H9 (cell line): ENCODE results near the gene ZNF205. TPM values are rescaled to one million over a fixed set of nuclear protein-coding genes. Genes with fewer than 3 reads are reported as not detected.
"Not testable (repeated sequence)": the region's sequence is repeated elsewhere in the genome, so short reads cannot be mapped to it uniquely, and the experiment has no call there.

Experiments
- DNase-seq: peaks from one replicate; pipeline ENCODE4 v3.0.0-alpha.2; 2017
- H2AFZ ChIP-seq: one replicate; pipeline ENCODE4 v1.6.1; 2013; ENCODE audit warnings: mild to moderate bottlenecking, low read length, control low read depth, moderate library complexity
- H2AK5ac ChIP-seq: 2 replicates; pipeline ENCODE4 v1.6.1; 2013; ENCODE audit warnings: low read length, control low read depth, mixed read lengths; ENCODE audit not compliant: insufficient read length
- H2BK120ac ChIP-seq: one replicate; pipeline ENCODE4 v1.6.1; 2013; ENCODE audit warnings: low read depth, mild to moderate bottlenecking, low read length, control low read depth, inconsistent platforms; ENCODE audit not compliant: poor library complexity, severe bottlenecking
- H2BK12ac ChIP-seq: 2 replicates; pipeline ENCODE4 v1.6.1; 2013; ENCODE audit warnings: low read length, control low read depth, mixed read lengths, low read depth; ENCODE audit not compliant: insufficient read length
- H2BK15ac ChIP-seq: 2 replicates; pipeline ENCODE4 v1.6.1; 2013; ENCODE audit warnings: low read depth, low read length, control low read depth
- H2BK20ac ChIP-seq: one replicate; pipeline ENCODE4 v1.6.1; 2013; ENCODE audit warnings: low read depth, mild to moderate bottlenecking, low read length, control low read depth, inconsistent platforms; ENCODE audit not compliant: poor library complexity, severe bottlenecking
- H2BK5ac ChIP-seq: 2 replicates; pipeline ENCODE4 v1.6.1; 2013; ENCODE audit warnings: low read length, control low read depth, mixed read lengths; ENCODE audit not compliant: insufficient read length
- H3K14ac ChIP-seq: 2 replicates; pipeline ENCODE4 v1.6.1; 2013; ENCODE audit warnings: low read length, control low read depth; ENCODE audit not compliant: insufficient read depth
- H3K18ac ChIP-seq: 2 replicates; pipeline ENCODE4 v1.6.1; 2013; ENCODE audit warnings: low read depth, mild to moderate bottlenecking, mixed read lengths, low read length, control low read depth; ENCODE audit not compliant: insufficient read length
- H3K23ac ChIP-seq: 2 replicates; pipeline ENCODE4 v1.6.1; 2013; ENCODE audit warnings: low read length, control low read depth, mixed read lengths, low read depth; ENCODE audit not compliant: insufficient read length
- H3K23me2 ChIP-seq: 2 replicates; pipeline ENCODE4 v1.6.1; 2013; ENCODE audit warnings: low read depth, mild to moderate bottlenecking, mixed read lengths, low read length, control low read depth; ENCODE audit not compliant: insufficient read length, poor library complexity, severe bottlenecking
- H3K27ac ChIP-seq: 2 replicates; pipeline ENCODE4 v1.5.1; 2013; ENCODE audit warnings: low read length, control low read depth, mixed read lengths, low read depth; ENCODE audit not compliant: insufficient read length
- H3K27me3 ChIP-seq: 2 replicates; pipeline ENCODE4 v1.6.1; 2013; ENCODE audit warnings: low read length, control low read depth, inconsistent platforms; ENCODE audit not compliant: insufficient read depth
- H3K4ac ChIP-seq: 2 replicates; pipeline ENCODE4 v1.6.1; 2013; ENCODE audit warnings: low read depth, mild to moderate bottlenecking, control low read depth, inconsistent platforms, low read length, moderate library complexity
- H3K4me1 ChIP-seq: 2 replicates; pipeline ENCODE4 v1.6.1; 2013; ENCODE audit warnings: low read length, control low read depth, inconsistent platforms; ENCODE audit not compliant: insufficient read depth
- H3K4me2 ChIP-seq: 2 replicates; pipeline ENCODE4 v1.6.1; 2013; ENCODE audit warnings: low read length, control low read depth, mixed read lengths; ENCODE audit not compliant: insufficient read length, insufficient read depth
- H3K56ac ChIP-seq: 2 replicates; pipeline ENCODE4 v1.6.1; 2013; ENCODE audit warnings: low read depth, mild to moderate bottlenecking, mixed read lengths, low read length, control low read depth; ENCODE audit not compliant: insufficient read length
- H3K79me1 ChIP-seq: 2 replicates; pipeline ENCODE4 v1.6.1; 2013; ENCODE audit warnings: low read depth, mild to moderate bottlenecking, moderate library complexity, low read length, control low read depth, inconsistent platforms; ENCODE audit not compliant: insufficient read depth, poor library complexity, severe bottlenecking
- H3K79me2 ChIP-seq: 2 replicates; pipeline ENCODE4 v1.6.1; 2013; ENCODE audit warnings: low read length, control low read depth, inconsistent platforms; ENCODE audit not compliant: insufficient read depth
- H3K9ac ChIP-seq: 2 replicates; pipeline ENCODE4 v1.6.1; 2013; ENCODE audit warnings: low read length, control low read depth, mixed read lengths; ENCODE audit not compliant: insufficient read length; ENCODE audit errors: extremely low read depth
- H3K9me3 ChIP-seq: one replicate; pipeline ENCODE4 v1.6.1; 2013; ENCODE audit warnings: low read depth, low read length, inconsistent platforms; ENCODE audit not compliant: control insufficient read depth
- H3T11ph ChIP-seq: one replicate; pipeline ENCODE4 v1.6.1; 2013; ENCODE audit warnings: mild to moderate bottlenecking, low read length, control low read depth, inconsistent platforms
- H4K20me1 ChIP-seq: one replicate; pipeline ENCODE4 v1.6.1; 2013; ENCODE audit not compliant: control insufficient read depth, insufficient read length, insufficient read depth
- H4K5ac ChIP-seq: 2 replicates; pipeline ENCODE4 v1.6.1; 2013; ENCODE audit warnings: low read depth, mild to moderate bottlenecking, mixed read lengths, low read length, control low read depth; ENCODE audit not compliant: insufficient read length
- H4K8ac ChIP-seq: replicated peaks from 2 replicates; pipeline ENCODE4 v1.6.1; 2013; ENCODE audit warnings: low read length, control low read depth, mixed read lengths, low read depth; ENCODE audit not compliant: insufficient read length
- H4K91ac ChIP-seq: 2 replicates; pipeline ENCODE4 v1.6.1; 2013; ENCODE audit warnings: low read depth, mild to moderate bottlenecking, moderate library complexity, mixed read lengths, low read length, control low read depth; ENCODE audit not compliant: insufficient read length
- H3K27ac Mint-ChIP-seq, 3 experiments: 2 replicates in 2 of 3; 3 replicates in 1 of 3; pipeline ENCODE4 v1.8.0; 2020 to 2021; ENCODE audit warnings: mixed read lengths in 3 of 3, mild to moderate bottlenecking in 1 of 3, moderate library complexity in 1 of 3
- H3K27me3 Mint-ChIP-seq: 2 replicates; pipeline ENCODE4 v1.8.0; 2021; ENCODE audit warnings: low read depth, mild to moderate bottlenecking, moderate library complexity, mixed read lengths
- H3K36me3 Mint-ChIP-seq, 3 experiments: 2 replicates in 2 of 3; 3 replicates in 1 of 3; pipeline ENCODE4 v1.8.0; 2020 to 2021; ENCODE audit warnings: low read depth in 3 of 3, mixed read lengths in 3 of 3; ENCODE audit not compliant: insufficient read depth in 1 of 3
- H3K4me1 Mint-ChIP-seq, 2 experiments: 2 replicates each; pipeline ENCODE4 v1.8.0; 2020; ENCODE audit warnings: mixed read lengths in 2 of 2
- H3K4me3 Mint-ChIP-seq, 2 experiments: 2 replicates in 1 of 2; 3 replicates in 1 of 2; pipeline ENCODE4 v1.8.0; 2020 to 2021; ENCODE audit warnings: mild to moderate bottlenecking in 2 of 2, mixed read lengths in 2 of 2, moderate library complexity in 1 of 2
- H3K9me3 Mint-ChIP-seq, 2 experiments: 2 replicates in 1 of 2; 3 replicates in 1 of 2; pipeline ENCODE4 v1.8.0; 2020; ENCODE audit warnings: mild to moderate bottlenecking in 2 of 2, mixed read lengths in 2 of 2, moderate library complexity in 1 of 2
- CTCF ChIP-seq: fragments of 200-600 bp; sonication (generic); conservative IDR thresholded peaks from 3 replicates; pipeline ENCODE4 v1.8.0; 2021; ENCODE audit warnings: antibody characterized with exemption, mild to moderate bottlenecking
- WGBS: extraction: QIAGEN DNeasy Blood & Tissue Kit; methylation state at CpG from one replicate; pipeline ENCODE4 v1.1.7; 2013; ENCODE audit warnings: missing lambda C conversion rate, low lambda C conversion rate, mixed read lengths; ENCODE audit not compliant: insufficient read length; ENCODE audit errors: extremely low coverage; 5-methylcytosine and 5-hydroxymethylcytosine counted together
- total RNA-seq: library from RNA; stranded (reverse); gene quantifications from 2 replicates; pipeline ENCODE4 v1.2.1, GENCODE V29; 2021

Gene ZNF205
- total RNA-seq, 1 experiment from 2014 or later = 16.8 TPM

GRCh38 chr16:3080024-3080423 lies 32.4 kb upstream of the ZNF205 start:
- Mint-ChIP-seq H3K9me3 (no peaks in the 10 kb centered on the region), H3K27ac (no peak overlapping the region), H3K27me3 (peaks cover 4% of the 10 kb centered on the region), H3K4me1 (peaks cover 13 to 15% of the 10 kb centered on the region in 2 experiments), H3K4me3 (no peak overlapping the region), H3K36me3 (peaks cover 0 to 24% (median 3%) of the 10 kb centered on the region in 3 experiments; a peak in 3 of 7 replicates)
- Histone ChIP-seq H2BK15ac (no peak overlapping the region), H2BK120ac (no peak overlapping the region), H3K27ac (no peak overlapping the region), H4K20me1 (no peaks in the 10 kb centered on the region), H2AFZ (no peak overlapping the region), H3K18ac (no peak overlapping the region), H4K8ac (no peak overlapping the region), H2BK12ac (no peak overlapping the region), H3K9me3 (no peaks in the 10 kb centered on the region), H4K5ac (no peak overlapping the region), H3T11ph (no peak overlapping the region), H3K56ac (no peak overlapping the region), H2BK20ac (no peak overlapping the region), H3K4ac (no peak overlapping the region), H3K79me2 (no peaks in the 10 kb centered on the region), H3K9ac (no peak overlapping the region), H3K79me1 (no peaks in the 10 kb centered on the region), H3K4me2 (no peak overlapping the region), H2AK5ac (no peak overlapping the region), H3K14ac (no peak overlapping the region), H3K23me2 (no peaks in the 10 kb centered on the region), H3K23ac (no peak overlapping the region), H3K27me3 (no peaks in the 10 kb centered on the region), H2BK5ac (no peak overlapping the region), H4K91ac (no peak overlapping the region), H3K4me1 (no peaks in the 10 kb centered on the region)
- WGBS = no CpG with 5 or more reads among the region's 17 CpGs
- TF ChIP-seq CTCF = no peak
- no peak for DNase-seq

- H3K4me1 ChIP-seq, H3K27ac Mint-ChIP-seq, H3K9ac ChIP-seq, H3K9me3 Mint-ChIP-seq, H4K91ac ChIP-seq, H2AK5ac ChIP-seq, H4K8ac ChIP-seq, H2AFZ ChIP-seq, DNase-seq, H4K20me1 ChIP-seq, H3K18ac ChIP-seq, H2BK120ac ChIP-seq, H3K14ac ChIP-seq, H2BK12ac ChIP-seq, H3K23ac ChIP-seq, H2BK5ac ChIP-seq, H3K23me2 ChIP-seq, H3K9me3 ChIP-seq, H3K27me3 Mint-ChIP-seq, H3K56ac ChIP-seq, H2BK15ac ChIP-seq, H4K5ac ChIP-seq, H3K4ac ChIP-seq, H3K4me2 ChIP-seq, H3K79me1 ChIP-seq, H3K4me3 Mint-ChIP-seq, H3T11ph ChIP-seq, H3K4me1 Mint-ChIP-seq, H3K79me2 ChIP-seq, H2BK20ac ChIP-seq, H3K27ac ChIP-seq, H3K27me3 ChIP-seq: not testable (repeated sequence)
- peaks cover 0 to 36% (median 3%) of the 10 kb centered on the region in 3 experiments; a peak in 3 of 7 replicates for H3K36me3 Mint-ChIP-seq
- WGBS = no CpG with 5 or more reads among the region's 13 CpGs
These were observed 30.4 kb upstream of the ZNF205 start for GRCh38 chr16:3081957-3082356.
